Subcutaneous abdominal adipose tissue (tissue), 5 donors: Measurements from ENCODE around the gene LRIG1.

Source experiments
- H3K27ac ChIP-seq: one replicate; pipeline ENCODE4 v1.7.0; 2013; ENCODE audit warnings: low read depth, mild to moderate bottlenecking, inconsistent platforms, low read length, moderate library complexity
- H3K27me3 ChIP-seq, 5 donors: one replicate each; pipeline ENCODE4 v1.7.0; 2013; ENCODE audit warnings: low read length in 5 of 5, inconsistent platforms in 1 of 5; ENCODE audit not compliant: control insufficient read depth in 5 of 5, insufficient read depth in 4 of 5
- H3K36me3 ChIP-seq, 5 donors: one replicate each; pipeline ENCODE4 v1.7.0; 2013; ENCODE audit warnings: low read length in 5 of 5; ENCODE audit not compliant: control insufficient read depth in 5 of 5, insufficient read depth in 5 of 5
- H3K4me1 ChIP-seq, 5 donors: one replicate each; pipeline ENCODE4 v1.7.0; 2013; ENCODE audit warnings: low read length in 5 of 5, mild to moderate bottlenecking in 3 of 5, moderate library complexity in 1 of 5; ENCODE audit not compliant: control insufficient read depth in 5 of 5, insufficient read depth in 5 of 5
- H3K4me3 ChIP-seq, 5 donors: one replicate each; pipeline ENCODE4 v1.7.0; 2013; ENCODE audit warnings: low read length in 5 of 5, low read depth in 1 of 5
- H3K9ac ChIP-seq, 5 donors: one replicate each; pipeline ENCODE4 v1.7.0; 2013; ENCODE audit warnings: low read length in 5 of 5, mild to moderate bottlenecking in 4 of 5, moderate library complexity in 3 of 5
- H3K9me3 ChIP-seq, 5 donors: one replicate each; pipeline ENCODE4 v1.7.0; 2013; ENCODE audit warnings: low read length in 5 of 5; ENCODE audit not compliant: control insufficient read depth in 5 of 5
- donor health status: healthy.
- donor health status: healthy.
- donor health status: healthy.
- donor health status: healthy.
- donor health status: healthy.

The LRIG1 gene

GRCh38 chr3:66419036-66419435, 81.8 kb downstream of the LRIG1 start:
- peaks cover 0 to 29% (median 15%) of the 10 kb centered on the region in 5 donors for H3K36me3 ChIP-seq
- H3K4me1 ChIP-seq: peaks cover 0 to 18% (median 10%) of the 10 kb centered on the region in 5 donors
- H3K27me3 ChIP-seq: no peaks in the 10 kb centered on the region
- H3K9me3 ChIP-seq: peaks cover 0 to 4% (median 0%) of the 10 kb centered on the region in 5 donors
- no peak overlapping the region for H3K4me3 ChIP-seq
- H3K27ac ChIP-seq: peak overlapping the region; percentile 38
- no peak overlapping the region for H3K9ac ChIP-seq

- H3K9ac ChIP-seq: no peak overlapping the region
- H3K4me1 ChIP-seq: peaks cover 0 to 16% (median 8%) of the 10 kb centered on the region in 5 donors
- H3K4me3 ChIP-seq: no peak overlapping the region
- H3K27ac ChIP-seq: peak overlapping the region; percentile 38
- no peaks in the 10 kb centered on the region for H3K27me3 ChIP-seq
- peaks cover 0 to 4% (median 0%) of the 10 kb centered on the region in 5 donors for H3K9me3 ChIP-seq
- H3K36me3 ChIP-seq: peaks cover 0 to 32% (median 15%) of the 10 kb centered on the region in 5 donors
Observed at GRCh38 chr3:66418475-66418931, 82.3 kb downstream of the LRIG1 start.

- H3K4me3 ChIP-seq: no peak overlapping the region
- H3K36me3 ChIP-seq: peaks cover 0 to 48% (median 29%) of the 10 kb centered on the region in 5 donors
- peaks cover 0 to 16% (median 8%) of the 10 kb centered on the region in 5 donors for H3K4me1 ChIP-seq
- no peaks in the 10 kb centered on the region for H3K27me3 ChIP-seq
- H3K27ac ChIP-seq: peak overlapping the region; percentile 35
- H3K9me3 ChIP-seq: peaks cover 0 to 1% (median 0%) of the 10 kb centered on the region in 5 donors
- no peak overlapping the region for H3K9ac ChIP-seq
Observed at GRCh38 chr3:66416556-66417304, 84.1 kb downstream of the LRIG1 start.

GRCh38 chr3:66415867-66416428, 84.9 kb downstream of the LRIG1 start:
- H3K9ac ChIP-seq: no peak overlapping the region
- H3K27me3 ChIP-seq: no peaks in the 10 kb centered on the region
- peaks cover 0 to 22% (median 13%) of the 10 kb centered on the region in 5 donors for H3K4me1 ChIP-seq
- H3K4me3 ChIP-seq: no peak overlapping the region
- peaks cover 0 to 55% (median 30%) of the 10 kb centered on the region in 5 donors for H3K36me3 ChIP-seq
- no peaks in the 10 kb centered on the region for H3K9me3 ChIP-seq
- peak overlapping the region; percentile 35 for H3K27ac ChIP-seq

- Histone ChIP-seq H3K9ac (no peak overlapping the region), H3K27ac (peak overlapping the region; percentile 23), H3K36me3 (peaks cover 0 to 61% (median 41%) of the 10 kb centered on the region in 5 donors), H3K4me1 (peaks cover 0 to 22% (median 13%) of the 10 kb centered on the region in 5 donors), H3K27me3 (no peaks in the 10 kb centered on the region), H3K9me3 (no peaks in the 10 kb centered on the region), H3K4me3 (no peak overlapping the region)
Observed at GRCh38 chr3:66414846-66415245, 86.0 kb downstream of the LRIG1 start.

GRCh38 chr3:66413151-66413751, 87.6 kb downstream of the LRIG1 start:
- Histone ChIP-seq H3K4me1 (peaks cover 0 to 8% (median 3%) of the 10 kb centered on the region in 5 donors), H3K9ac (no peak overlapping the region), H3K9me3 (no peaks in the 10 kb centered on the region), H3K4me3 (no peak overlapping the region), H3K36me3 (peaks cover 0 to 74% (median 51%) of the 10 kb centered on the region in 5 donors), H3K27me3 (no peaks in the 10 kb centered on the region), H3K27ac (peak overlapping the region; percentile 50)

GRCh38 chr3:66411961-66412887, 88.6 kb downstream of the LRIG1 start:
- Histone ChIP-seq H3K36me3 (peaks cover 0 to 75% (median 54%) of the 10 kb centered on the region in 5 donors), H3K9ac (no peak overlapping the region), H3K9me3 (no peaks in the 10 kb centered on the region), H3K27ac (no peak overlapping the region), H3K4me1 (peaks cover 0 to 16% (median 12%) of the 10 kb centered on the region in 5 donors), H3K27me3 (no peaks in the 10 kb centered on the region), H3K4me3 (no peak overlapping the region)

GRCh38 chr3:66411474-66411873, 89.3 kb downstream of the LRIG1 start:
- Histone ChIP-seq H3K4me3 (no peak overlapping the region), H3K9ac (no peak overlapping the region), H3K4me1 (peaks cover 0 to 24% (median 19%) of the 10 kb centered on the region in 5 donors), H3K9me3 (no peaks in the 10 kb centered on the region), H3K36me3 (peaks cover 0 to 77% (median 54%) of the 10 kb centered on the region in 5 donors), H3K27me3 (no peaks in the 10 kb centered on the region), H3K27ac (peak overlapping the region; percentile 67)

GRCh38 chr3:66410976-66411375, 89.8 kb downstream of the LRIG1 start:
- peaks cover 0 to 78% (median 56%) of the 10 kb centered on the region in 5 donors for H3K36me3 ChIP-seq
- no peak overlapping the region for H3K4me3 ChIP-seq
- H3K27ac ChIP-seq: peak overlapping the region; percentile 67
- H3K4me1 ChIP-seq: peaks cover 5 to 29% (median 24%) of the 10 kb centered on the region in 5 donors
- H3K9me3 ChIP-seq: no peaks in the 10 kb centered on the region
- no peak overlapping the region for H3K9ac ChIP-seq
- no peaks in the 10 kb centered on the region for H3K27me3 ChIP-seq
